ENCODE measurements around the gene HMCN2. TPM values are rescaled to one million over a fixed set of nuclear protein-coding genes. Genes with fewer than 3 reads are reported as not detected.

HMCN2 gene
- total RNA-seq, 1 donor from 2014 or later = 9.3 TPM

- Mint-ChIP-seq H3K4me3 (ENCODE audit: unreplicated experiment) (no peak overlapping the region), H3K27me3 (ENCODE audit: unreplicated experiment) (peaks cover 11% of the 10 kb centered on the region), H3K4me1 (ENCODE audit: low read depth, unreplicated experiment) (peaks cover 23% of the 10 kb centered on the region), H3K36me3 (ENCODE audit: unreplicated experiment) (no peaks in the 10 kb centered on the region), H3K27ac (ENCODE audit: unreplicated experiment) (no peak overlapping the region), H3K9me3 (ENCODE audit: unreplicated experiment) (peaks cover 4% of the 10 kb centered on the region)
- TF ChIP-seq CTCF (IDR thresholded peaks at IDR 0.05; ENCODE audit: partially characterized antibody, unreplicated experiment) = no peak
- DNase-seq = no peak
These were observed 38.1 kb downstream of the HMCN2 start for GRCh38 chr9:130303613-130304055.

GRCh38 chr9:130304116-130304515, 38.6 kb downstream of the HMCN2 start:
- no peak for DNase-seq
- Mint-ChIP-seq H3K27ac (ENCODE audit: unreplicated experiment) (no peak overlapping the region), H3K27me3 (ENCODE audit: unreplicated experiment) (peaks cover 11% of the 10 kb centered on the region), H3K4me1 (ENCODE audit: low read depth, unreplicated experiment) (peaks cover 23% of the 10 kb centered on the region), H3K9me3 (ENCODE audit: unreplicated experiment) (peaks cover 4% of the 10 kb centered on the region), H3K36me3 (ENCODE audit: unreplicated experiment) (no peaks in the 10 kb centered on the region), H3K4me3 (ENCODE audit: unreplicated experiment) (no peak overlapping the region)
- no peak for TF ChIP-seq CTCF (IDR thresholded peaks at IDR 0.05; ENCODE audit: partially characterized antibody, unreplicated experiment)

- no peak for TF ChIP-seq CTCF (IDR thresholded peaks at IDR 0.05; ENCODE audit: partially characterized antibody, unreplicated experiment)
- Mint-ChIP-seq H3K9me3 (ENCODE audit: unreplicated experiment) (peaks cover 4% of the 10 kb centered on the region), H3K4me3 (ENCODE audit: unreplicated experiment) (no peak overlapping the region), H3K4me1 (ENCODE audit: low read depth, unreplicated experiment) (peaks cover 23% of the 10 kb centered on the region), H3K27ac (ENCODE audit: unreplicated experiment) (no peak overlapping the region), H3K36me3 (ENCODE audit: unreplicated experiment) (no peaks in the 10 kb centered on the region), H3K27me3 (ENCODE audit: unreplicated experiment) (peaks cover 11% of the 10 kb centered on the region)
- no peak for DNase-seq
These were observed 39.1 kb downstream of the HMCN2 start for GRCh38 chr9:130304643-130305042.

GRCh38 chr9:130305381-130305780, 39.8 kb downstream of the HMCN2 start:
- Mint-ChIP-seq H3K9me3 (ENCODE audit: unreplicated experiment) (peaks cover 4% of the 10 kb centered on the region), H3K27ac (ENCODE audit: unreplicated experiment) (no peak overlapping the region), H3K36me3 (ENCODE audit: unreplicated experiment) (no peaks in the 10 kb centered on the region), H3K27me3 (ENCODE audit: unreplicated experiment) (peaks cover 8% of the 10 kb centered on the region), H3K4me1 (ENCODE audit: low read depth, unreplicated experiment) (peaks cover 23% of the 10 kb centered on the region), H3K4me3 (ENCODE audit: unreplicated experiment) (no peak overlapping the region)
- TF ChIP-seq CTCF (IDR thresholded peaks at IDR 0.05; ENCODE audit: partially characterized antibody, unreplicated experiment) = no peak
- DNase-seq = no peak

- no peak for TF ChIP-seq CTCF (IDR thresholded peaks at IDR 0.05; ENCODE audit: partially characterized antibody, unreplicated experiment)
- Mint-ChIP-seq H3K27ac (ENCODE audit: unreplicated experiment) (peak overlapping the region; percentile 36), H3K4me1 (ENCODE audit: low read depth, unreplicated experiment) (peaks cover 12% of the 10 kb centered on the region), H3K9me3 (ENCODE audit: unreplicated experiment) (peaks cover 2% of the 10 kb centered on the region), H3K4me3 (ENCODE audit: unreplicated experiment) (no peak overlapping the region), H3K36me3 (ENCODE audit: unreplicated experiment) (no peaks in the 10 kb centered on the region), H3K27me3 (ENCODE audit: unreplicated experiment) (peaks cover 8% of the 10 kb centered on the region)
- no peak for DNase-seq
These were observed 41.5 kb downstream of the HMCN2 start for GRCh38 chr9:130306823-130307666.

Measured in glutamatergic neuron (in vitro differentiated cells).